Spleen (tissue), 11 donors: ENCODE results near the gene IDI2. TPM values are rescaled to one million over a fixed set of nuclear protein-coding genes. Genes with fewer than 3 reads are reported as not detected.
A peak's percentile ranks its signal among the peaks of the same experiment; 100 is the strongest.

Source experiments
- DNase-seq: peaks from one replicate; pipeline ENCODE4 v3.0.0-alpha.2; 2020
- H3K27ac ChIP-seq, 8 donors: fragments of 200-600 bp; sonication (generic) in 7 of 8; 1 replicate in 4 of 8; 2 replicates in 4 of 8; pipeline versions ENCODE4 v1.5.0 to v1.8.0; 2016 to 2021; ENCODE audit warnings: inconsistent platforms in 4 of 8, mild to moderate bottlenecking in 4 of 8, moderate library complexity in 1 of 8
- H3K27me3 ChIP-seq, 7 donors: fragments of 200-600 bp; sonication (generic) in 6 of 7; replicated peaks in 1 of 7; 1 replicate in 4 of 7; 2 replicates in 3 of 7; pipeline versions ENCODE4 v1.5.0 to v1.8.0; 2016 to 2021; ENCODE audit warnings: inconsistent platforms in 3 of 7, mild to moderate bottlenecking in 1 of 7
- H3K36me3 ChIP-seq, 6 donors: fragments of 200-600 bp; sonication (generic) in 5 of 6; 1 replicate in 4 of 6; 2 replicates in 2 of 6; pipeline versions ENCODE4 v1.5.0 to v1.8.0; 2016 to 2021; ENCODE audit warnings: inconsistent platforms in 2 of 6
- H3K4me1 ChIP-seq, 6 donors: fragments of 200-600 bp; sonication (generic) in 5 of 6; 1 replicate in 3 of 6; 2 replicates in 3 of 6; pipeline versions ENCODE4 v1.5.0 to v1.8.0; 2016 to 2021; ENCODE audit warnings: inconsistent platforms in 3 of 6
- H3K4me3 ChIP-seq, 8 donors: fragments of 200-600 bp; sonication (generic) in 7 of 8; 1 replicate in 4 of 8; 2 replicates in 4 of 8; pipeline versions ENCODE4 v1.5.0 to v1.8.0; 2016 to 2021; ENCODE audit warnings: inconsistent platforms in 4 of 8, mild to moderate bottlenecking in 4 of 8, moderate library complexity in 2 of 8
- H3K9me3 ChIP-seq, 8 donors: fragments of 200-600 bp; sonication (generic) in 7 of 8; 1 replicate in 4 of 8; 2 replicates in 4 of 8; pipeline versions ENCODE4 v1.5.0 to v1.8.0; 2016 to 2021; ENCODE audit warnings: inconsistent platforms in 4 of 8
- CTCF ChIP-seq, 11 experiments: fragments of 200-600 bp in 7 of 11; fragments of 450-650 bp in 4 of 11; sonication (generic) in 4 of 11; IDR thresholded peaks in 8 of 11; conservative IDR thresholded peaks in 3 of 11; 1 replicate in 7 of 11; 2 replicates in 4 of 11; pipeline versions ENCODE4 v1.4.0 to v1.8.0; 2016 to 2021; ENCODE audit warnings: antibody characterized with exemption in 11 of 11, inconsistent platforms in 4 of 11, mild to moderate bottlenecking in 1 of 11
- POLR2A ChIP-seq, 3 donors: fragments of 450-650 bp; IDR thresholded peaks; one replicate each; pipeline ENCODE4 v1.5.1; 2017; ENCODE audit warnings: antibody characterized with exemption in 3 of 3, mild to moderate bottlenecking in 1 of 3
- POLR2AphosphoS5 ChIP-seq, 3 donors: sonication (generic); formaldehyde crosslinking; IDR thresholded peaks; one replicate each; pipeline ENCODE4 v1.5.1; 2017; ENCODE audit warnings: antibody characterized with exemption in 3 of 3
- WGBS, 5 donors: extraction: QIAGEN DNeasy Blood & Tissue Kit in 3 of 5; methylation state at CpG; one replicate each; pipeline versions ENCODE4 v1.1.5 to v1.1.7; 2013 to 2018; 5-methylcytosine and 5-hydroxymethylcytosine counted together
- intact Hi-C: fragments of 100-400 bp; cut with DNase I; formaldehyde crosslinking; loops from one replicate; pipeline ENCODE4 v1.15.0; 2023; ENCODE audit warnings: low total_unique reads
- polyA plus RNA-seq, 3 donors: library from polyadenylated mRNA; stranded (reverse); fragments of 200-250 nt; gene quantifications; one replicate each; pipeline ENCODE4 v1.2.1, GENCODE V29; 2013
- total RNA-seq, 7 donors: library from RNA; depleted of rRNA in 3 of 7; stranded (reverse); fragments of >200 nt in 3 of 7; fragmentation: NEBNext Ultra II Directional in 4 of 7; extraction: Animal tissue kit (Norgen Biotek cat#: 25700) in 4 of 7; gene quantifications; one replicate each; pipeline versions ENCODE4 v1.1.0 to v1.2.1, GENCODE V29; 2016 to 2021
- donor health status: healthy with polysubstance abuse.
- donor health status: DM: no; HTN: no; CAD: no; lungs with moderate emphysema.
- donor health status: DM: no; HTN: no; CAD: no.
- donor health status: Bipolar disorder and iron deficiency.
- donor health status: healthy.
- donor health status: DM: no; HTN: no; CAD: no.
- donor health status: DM: yes; HTN: yes; CAD: no.

The IDI2 gene
- total and polyA plus RNA-seq, 10 donors: 0.06 to 0.09 TPM; not detected in 8

- Histone ChIP-seq H3K9me3 (peaks cover 0 to 5% (median 0%) of the 10 kb centered on the region in 8 donors), H3K27me3 (peaks cover 0 to 6% (median 0%) of the 10 kb centered on the region in 7 donors), H3K4me1 (peaks cover 0 to 16% (median 3%) of the 10 kb centered on the region in 6 donors), H3K27ac (peak overlapping the region in 4 of 8 donors; percentile 15 to 42 (median 32)), H3K36me3 (no peaks in the 10 kb centered on the region), H3K4me3 (no peak overlapping the region)
- TF ChIP-seq POLR2AphosphoS5 (IDR thresholded peaks at IDR 0.05) (no peak), POLR2A (IDR thresholded peaks at IDR 0.05) (no peak), CTCF (IDR thresholded peaks at IDR 0.05 in 8 of 11, conservative IDR thresholded peaks at IDR 0.05 in 3 of 11) (no peak)
- DNase-seq: no peak
- WGBS, 5 donors: 51 to 65% (median 58%) methylated on average over 14 of the region's 14 CpGs
- intact Hi-C loops: no loop called here
Measured at GRCh38 chr10:970311-971149, 55.1 kb downstream of the IDI2 start.

- intact Hi-C loops: no loop called here
- Histone ChIP-seq H3K9me3 (peaks cover 0 to 5% (median 0%) of the 10 kb centered on the region in 8 donors), H3K27ac (no peak overlapping the region), H3K4me3 (no peak overlapping the region), H3K27me3 (peaks cover 0 to 6% (median 0%) of the 10 kb centered on the region in 7 donors), H3K36me3 (no peaks in the 10 kb centered on the region), H3K4me1 (peaks cover 0 to 16% (median 3%) of the 10 kb centered on the region in 6 donors)
- WGBS, 5 donors: 82 to 93% (median 88%) methylated on average over 15 of the region's 15 CpGs
- no peak for TF ChIP-seq POLR2A (IDR thresholded peaks at IDR 0.05)
- TF ChIP-seq POLR2AphosphoS5 (IDR thresholded peaks at IDR 0.05): no peak
- no peak for TF ChIP-seq CTCF (IDR thresholded peaks at IDR 0.05 in 8 of 11, conservative IDR thresholded peaks at IDR 0.05 in 3 of 11)
- no peak for DNase-seq
Measured at GRCh38 chr10:969473-970150, 56.0 kb downstream of the IDI2 start.

Other genes with a start within 250 kb of the IDI2 start
- gene LARP4B, start 94.2 kb downstream of the IDI2 start, total RNA-seq: 100 to 1,000 TPM in 4 of 7 donors, 10 to 100 TPM in 3; 78.8 to 163 (median 105) TPM
- 10 to 100 TPM; 12.7 to 17.7 (median 14.3) TPM for gene LARP4B, start 94.2 kb downstream of the IDI2 start, polyA plus RNA-seq
- gene GTPBP4, start 37.4 kb downstream of the IDI2 start, total RNA-seq: 10 to 100 TPM; 18.9 to 48.6 (median 37.5) TPM
- gene GTPBP4, start 37.4 kb downstream of the IDI2 start, polyA plus RNA-seq: 10 to 100 TPM; 16.6 to 27.3 (median 25.4) TPM
- 100 to 1,000 TPM in 1 of 7 donors, 10 to 100 TPM in 6; 43.9 to 136 (median 62.6) TPM for gene IDI1, start 23.3 kb upstream of the IDI2 start, total RNA-seq
- gene IDI1, start 23.3 kb upstream of the IDI2 start, polyA plus RNA-seq: 10 to 100 TPM; 47.9 to 75.3 (median 68.5) TPM
- 10 to 100 TPM; 29.2 to 60.6 (median 40.4) TPM for gene WDR37, start 30.5 kb upstream of the IDI2 start, total RNA-seq
- gene WDR37, start 30.5 kb upstream of the IDI2 start, polyA plus RNA-seq: 10 to 100 TPM in 2 of 3 donors, 1 to 10 TPM in 1; 8.4 to 13.7 (median 10.8) TPM